ENCODE results near the gene ERC2. TPM values are rescaled to one million over a fixed set of nuclear protein-coding genes. Genes with fewer than 3 reads are reported as not detected.

The ERC2 gene
- polyA plus RNA-seq, 3 donors = 0.04 to 0.54 TPM; not detected in 1

DNA sequence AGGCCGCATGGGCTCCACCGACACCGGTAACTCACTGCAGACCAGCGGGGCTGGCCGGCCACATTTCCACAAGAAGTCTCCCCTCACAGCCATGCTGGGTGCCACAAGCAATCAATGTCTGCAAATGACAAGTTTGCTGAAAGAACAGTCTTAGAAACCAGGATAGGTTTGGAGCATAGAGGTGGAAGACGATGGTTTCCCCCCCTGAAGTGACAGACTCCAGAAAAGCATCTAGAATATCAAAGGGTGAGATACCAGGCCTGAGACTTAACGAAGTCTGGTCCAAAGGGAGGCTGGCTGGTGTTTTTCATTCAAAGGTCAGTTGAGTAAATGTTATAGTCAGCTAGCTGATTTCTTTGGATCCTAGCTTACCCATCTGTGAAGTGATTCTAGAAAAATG lies 931.1 kb downstream of the ERC2 start:
- H3K27ac ChIP-seq (ENCODE audit: low read depth, low read length) = no peak overlapping the region
- WGBS, 3 donors = 89 to 93% (median 92%) methylated on average over 7 of the region's 7 CpGs

DNA sequence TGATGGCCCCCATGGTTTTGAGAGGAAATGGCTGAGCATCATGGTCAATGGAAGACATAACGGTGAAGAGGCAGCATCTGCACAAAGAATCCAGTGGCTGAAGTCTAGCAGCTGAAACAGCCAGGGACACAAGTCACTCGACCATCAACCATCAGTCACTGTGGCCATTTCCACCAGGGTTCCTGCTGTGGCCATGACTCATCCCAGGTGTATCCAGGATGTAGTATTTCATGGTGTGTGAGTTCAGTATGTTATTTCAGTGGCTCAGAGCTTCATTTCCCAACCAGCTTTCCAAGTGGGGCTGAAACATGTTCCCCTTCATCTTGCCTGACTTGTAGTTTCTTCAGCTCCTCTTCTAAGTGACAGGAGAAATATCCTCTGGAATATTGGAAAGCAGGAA lies 933.4 kb downstream of the ERC2 start:
- no peak overlapping the region for H3K27ac ChIP-seq (ENCODE audit: low read depth, low read length)
- 68 to 83% (median 72%) methylated on average over 2 of the region's 2 CpGs for WGBS, 3 donors

DNA sequence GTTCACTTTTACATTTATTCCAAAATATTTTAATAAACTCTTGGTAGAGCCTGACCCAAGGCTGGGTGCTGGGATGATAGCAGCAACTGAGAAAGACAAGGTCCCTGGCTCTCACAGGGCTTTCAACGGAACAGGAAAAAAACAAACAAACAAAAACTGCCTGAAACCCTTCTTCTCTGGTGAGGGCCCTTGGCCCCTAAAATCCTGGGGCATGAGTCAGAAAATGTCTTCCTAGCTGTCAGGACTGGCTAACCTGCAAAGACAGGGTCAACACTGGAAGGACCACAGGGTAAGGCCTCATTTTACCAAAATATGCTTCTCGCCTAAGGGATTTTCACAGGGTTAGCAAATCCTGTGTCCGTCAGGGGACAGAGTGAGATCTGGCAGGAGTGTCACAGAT lies 935.5 kb downstream of the ERC2 start:
- WGBS, 3 donors = 89 to 97% (median 95%) methylated on average over 3 of the region's 3 CpGs
- H3K27ac ChIP-seq (ENCODE audit: low read depth, low read length) = no peak overlapping the region

DNA sequence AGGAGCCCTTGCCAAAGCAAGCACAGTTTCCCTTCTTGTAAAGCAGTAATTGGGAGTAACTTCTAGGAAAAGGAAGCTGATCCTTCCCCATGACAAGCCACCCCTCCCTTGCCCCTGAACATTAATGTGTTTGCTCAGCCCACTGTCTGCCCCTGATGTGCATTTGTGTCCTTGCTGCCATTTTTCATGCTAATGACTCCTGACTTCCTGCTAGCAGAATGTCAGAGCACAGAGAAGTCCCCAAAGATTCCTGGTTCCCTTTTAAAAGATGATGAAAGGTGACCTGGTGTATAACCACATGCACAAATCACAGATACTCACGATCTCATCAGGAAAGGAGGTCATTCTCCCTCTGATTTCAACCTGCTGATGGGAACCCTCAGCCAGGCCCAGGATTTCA lies 936.9 kb downstream of the ERC2 start:
- WGBS, 3 donors = 48 to 76% (median 63%) methylated on average over 1 of the region's 1 CpG

DNA sequence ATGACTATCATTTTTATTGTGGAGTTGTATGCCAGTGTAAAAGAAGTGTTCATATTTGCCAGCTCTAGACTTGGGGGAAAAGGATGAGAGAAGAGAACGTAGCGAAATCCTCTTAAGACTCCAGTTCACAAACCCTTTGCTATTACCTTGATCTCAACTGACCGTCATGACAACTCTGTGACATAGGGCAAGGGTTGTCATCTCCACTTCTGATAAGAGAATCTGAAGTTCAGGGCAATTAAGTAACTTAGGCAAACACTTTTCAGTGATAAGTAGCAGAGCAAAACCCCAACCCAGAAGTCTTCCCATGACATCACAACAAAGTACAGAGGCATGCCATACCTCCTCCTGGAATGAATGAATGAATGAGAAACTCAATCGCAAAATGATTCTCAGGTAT lies 940.9 kb downstream of the ERC2 start:
- WGBS, 3 donors = 80 to 97% (median 94%) methylated on average over 4 of the region's 4 CpGs
- no peak overlapping the region for H3K27ac ChIP-seq (ENCODE audit: low read depth, low read length)

More for the DNA sequence above, 936.9 kb downstream of the ERC2 start:
- no peak overlapping the region for H3K27ac ChIP-seq (ENCODE audit: low read depth, low read length)

DNA sequence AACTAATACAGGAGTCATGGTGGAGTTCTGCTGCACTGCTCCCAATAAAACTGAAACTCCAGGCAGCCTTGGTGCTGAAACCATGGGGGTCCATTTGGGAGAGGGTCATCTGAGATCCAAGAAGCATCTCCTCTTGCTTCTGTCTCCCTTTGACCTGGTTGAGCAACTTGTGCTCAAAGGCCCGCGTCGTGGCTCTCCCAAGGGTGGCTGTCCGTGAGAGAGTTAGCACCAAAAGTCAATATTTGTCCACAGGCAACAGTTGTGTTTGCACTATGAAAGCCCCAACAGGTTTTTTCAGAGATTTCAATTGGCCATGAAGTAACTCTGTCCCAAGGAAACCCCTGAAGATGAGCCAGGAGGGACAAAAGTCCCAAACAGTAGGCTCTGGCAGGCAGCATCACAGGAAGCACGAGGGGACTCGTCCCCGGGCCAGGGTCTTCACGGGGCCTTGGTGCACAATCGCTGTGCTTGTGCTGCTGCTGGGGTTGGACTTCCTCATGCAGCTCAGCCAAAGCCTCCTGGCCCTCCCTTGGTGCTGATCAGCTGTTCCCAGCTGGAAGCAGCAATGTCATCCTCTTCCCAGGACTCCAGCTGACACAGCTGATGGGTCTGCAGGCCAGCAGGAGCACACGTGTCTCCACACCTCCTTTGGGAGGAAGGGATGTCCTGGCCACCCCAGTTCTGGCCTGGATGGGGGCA lies 941.8 kb downstream of the ERC2 start:
- no peak overlapping the region for H3K27ac ChIP-seq (ENCODE audit: low read depth, low read length)
- WGBS, 3 donors = 43 to 85% (median 68%) methylated on average over 10 of the region's 10 CpGs

DNA sequence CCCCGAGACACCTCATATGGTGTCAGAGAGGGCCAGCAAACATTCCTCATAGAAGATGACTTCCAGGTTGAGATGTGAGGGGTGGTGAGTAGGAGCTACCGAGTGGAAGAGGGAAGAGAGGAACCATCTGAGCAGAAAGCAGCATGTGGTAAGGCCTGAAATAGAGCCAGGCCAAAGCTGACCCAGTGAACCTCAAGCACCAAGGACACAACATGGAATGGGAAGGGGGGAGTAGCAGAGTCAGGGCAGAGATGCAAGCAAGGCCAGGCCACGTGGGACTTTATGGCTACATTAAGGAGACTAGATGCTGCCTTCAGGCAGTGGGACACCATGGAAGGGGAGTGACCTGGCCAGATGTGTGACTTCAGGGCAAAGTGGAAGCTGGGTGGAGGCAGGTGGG lies 942.8 kb downstream of the ERC2 start:
- WGBS, 3 donors = 82 to 93% (median 89%) methylated on average over 3 of the region's 3 CpGs
- no peak overlapping the region for H3K27ac ChIP-seq (ENCODE audit: low read depth, low read length)

DNA sequence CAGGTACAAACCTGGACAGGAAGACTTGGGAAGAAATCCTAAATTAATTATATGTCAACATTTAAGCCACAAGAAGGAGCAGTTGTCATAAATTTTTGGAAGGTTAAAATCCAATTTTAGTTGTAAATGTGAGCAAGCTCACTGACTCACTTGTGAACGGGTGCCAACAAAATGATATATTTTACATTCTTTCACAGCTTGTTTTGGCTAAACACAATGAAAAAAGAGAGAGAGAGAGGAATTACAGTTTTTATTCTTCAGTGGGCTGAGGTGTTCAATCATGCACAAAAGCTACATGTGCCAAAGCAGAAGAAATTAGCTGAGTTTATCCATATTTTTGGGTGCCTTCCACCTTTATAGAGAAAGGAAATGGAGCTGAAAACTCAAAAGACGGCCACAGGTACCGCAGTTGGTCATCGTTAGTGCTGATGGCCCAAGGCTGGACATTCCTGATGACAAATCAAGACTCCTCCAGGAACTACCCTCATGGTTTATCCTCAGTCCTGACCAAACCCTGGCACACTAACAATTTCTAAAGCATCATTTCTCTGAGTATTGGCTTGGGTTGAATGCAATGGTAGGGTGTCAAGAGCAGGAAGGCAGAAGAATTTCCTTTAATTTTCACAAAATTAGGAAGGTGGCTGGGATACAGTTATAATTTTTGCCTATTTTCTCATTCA lies 943.6 kb downstream of the ERC2 start:
- WGBS, 3 donors = 62 to 74% (median 68%) methylated on average over 4 of the region's 4 CpGs

DNA sequence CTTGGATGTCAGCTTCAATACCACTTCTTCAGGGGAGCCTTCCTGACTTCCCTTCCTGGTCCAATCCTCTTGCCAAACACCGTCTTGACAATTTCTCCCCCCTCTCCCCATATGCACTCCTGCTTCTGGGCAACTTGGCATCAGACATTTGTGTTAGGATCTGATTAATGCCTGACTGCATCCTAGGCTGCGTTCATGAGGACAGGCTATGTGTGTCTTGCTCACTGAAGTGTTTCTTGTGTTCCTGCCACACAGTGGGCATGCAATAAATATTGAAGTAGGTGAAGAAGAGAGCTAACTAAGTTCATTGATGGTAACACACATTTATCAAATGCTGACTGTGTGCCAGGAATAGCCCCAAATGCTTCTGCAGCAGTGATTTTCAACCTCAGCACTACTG lies 944.8 kb downstream of the ERC2 start:
- no peak overlapping the region for H3K27ac ChIP-seq (ENCODE audit: low read depth, low read length)
- 95 to 96% (median 95%) methylated on average over 2 of the region's 2 CpGs for WGBS, 3 donors

More for the DNA sequence above, 943.6 kb downstream of the ERC2 start:
- H3K27ac ChIP-seq (ENCODE audit: low read depth, low read length) = no peak overlapping the region

DNA sequence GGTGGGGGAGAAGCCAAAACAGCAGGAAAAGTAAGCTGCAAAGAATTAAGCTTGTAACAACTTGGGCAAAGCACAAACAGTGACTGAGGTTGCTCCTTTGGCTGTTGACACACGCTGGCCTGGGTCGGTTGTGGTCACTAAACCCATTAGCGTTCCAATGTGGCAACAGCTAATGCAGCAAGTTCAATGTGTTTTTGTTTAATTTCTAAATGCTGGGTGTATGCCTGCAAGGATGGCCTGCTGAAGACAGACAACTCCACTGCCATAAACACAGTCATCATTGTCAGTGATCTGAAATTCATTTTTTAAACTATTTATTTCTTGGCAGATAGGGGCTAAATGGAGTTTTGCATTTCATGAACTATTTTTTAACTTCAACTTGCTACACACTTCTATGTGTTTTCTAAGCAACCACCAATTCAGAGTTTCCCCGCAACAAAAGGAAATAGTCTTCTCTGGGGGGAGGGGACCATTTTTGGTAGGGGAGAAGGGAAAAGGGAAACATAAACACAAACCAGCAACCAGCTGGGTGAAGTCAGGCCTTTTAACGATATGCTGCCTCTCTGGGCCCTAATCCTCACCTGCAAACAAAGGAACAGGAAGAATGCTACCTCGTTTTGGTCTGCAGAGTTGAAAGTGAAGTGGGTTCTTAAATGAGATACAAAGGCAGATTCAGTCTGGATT lies 946.4 kb downstream of the ERC2 start:
- WGBS, 3 donors = 60 to 79% (median 64%) methylated on average over 6 of the region's 6 CpGs
- H3K27ac ChIP-seq (ENCODE audit: low read depth, low read length) = no peak overlapping the region

DNA sequence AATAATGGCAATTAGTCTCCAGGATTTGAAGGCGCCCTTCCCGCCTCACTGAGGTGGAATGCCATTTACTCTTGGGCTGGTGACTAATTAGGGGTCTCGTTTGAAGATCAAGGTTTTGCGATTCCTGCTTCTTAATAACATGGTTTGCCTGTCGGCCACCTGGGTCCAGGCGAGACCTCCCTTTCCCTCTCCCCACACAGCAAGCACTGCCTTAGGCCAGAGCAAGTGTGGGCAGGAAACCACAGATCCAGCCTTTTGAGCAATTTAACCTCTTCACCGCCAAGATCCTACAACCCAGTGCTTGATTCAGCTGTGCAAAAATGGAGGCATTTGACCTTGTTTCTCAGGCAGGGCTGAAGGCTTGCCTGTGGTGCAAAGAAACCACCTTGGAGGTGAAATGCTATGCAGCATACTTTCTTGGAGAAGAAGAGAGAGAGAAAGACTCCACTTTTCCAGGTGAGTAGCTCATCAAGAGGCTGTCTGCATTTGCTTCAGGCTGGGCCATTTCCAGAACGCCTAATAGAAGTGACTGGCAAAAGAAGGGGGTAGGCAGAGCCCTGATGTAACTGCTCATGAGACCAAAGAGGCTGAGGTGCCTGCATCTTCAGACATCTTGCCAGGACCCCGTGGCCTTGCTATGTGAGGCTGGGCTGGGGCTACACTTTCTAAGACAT lies 947.1 kb downstream of the ERC2 start:
- 84 to 89% (median 86%) methylated on average over 9 of the region's 9 CpGs for WGBS, 3 donors
- no peak overlapping the region for H3K27ac ChIP-seq (ENCODE audit: low read depth, low read length)

DNA sequence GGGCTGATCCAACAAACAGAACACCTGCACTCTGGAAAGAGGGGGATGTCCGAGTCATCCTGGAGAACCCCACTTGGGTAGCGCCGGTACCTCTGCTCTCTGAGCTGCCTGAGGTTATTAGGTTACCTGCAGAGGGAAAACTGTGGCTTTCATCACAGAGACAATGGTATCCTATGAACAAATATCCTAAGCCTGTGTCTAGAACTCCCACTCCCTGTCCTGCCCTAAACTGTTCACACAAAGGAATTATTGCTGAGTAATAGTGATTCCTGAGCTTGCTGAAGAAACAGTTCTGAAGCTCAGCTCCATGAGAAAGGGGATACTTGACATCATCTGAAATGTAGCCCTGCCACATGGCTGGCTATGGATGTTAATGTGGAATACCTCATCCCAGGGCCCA lies 949.2 kb downstream of the ERC2 start:
- 76 to 86% (median 81%) methylated on average over 3 of the region's 3 CpGs for WGBS, 3 donors
- H3K27ac ChIP-seq (ENCODE audit: low read depth, low read length) = no peak overlapping the region

DNA sequence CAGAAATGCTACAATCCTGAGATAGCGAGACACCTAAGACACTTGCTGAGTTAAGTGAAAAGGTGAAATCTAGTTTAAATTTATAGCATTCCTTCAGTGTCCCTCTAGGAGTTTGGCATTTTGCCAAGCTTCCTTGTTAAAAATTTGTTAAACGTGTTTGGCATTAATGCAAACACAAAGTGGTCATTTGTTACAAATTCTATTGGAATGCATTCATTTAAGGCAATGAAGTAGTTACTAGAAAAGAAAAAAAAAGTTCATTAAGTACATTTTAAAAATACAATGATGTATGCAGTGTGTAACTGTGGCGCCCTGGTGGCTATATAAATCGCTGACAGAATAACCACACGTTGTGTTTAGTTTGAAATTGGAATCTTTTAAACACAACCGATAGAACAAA lies 949.8 kb downstream of the ERC2 start:
- WGBS, 3 donors = 61 to 81% (median 72%) methylated on average over 6 of the region's 6 CpGs
- no peak overlapping the region for H3K27ac ChIP-seq (ENCODE audit: low read depth, low read length)

DNA sequence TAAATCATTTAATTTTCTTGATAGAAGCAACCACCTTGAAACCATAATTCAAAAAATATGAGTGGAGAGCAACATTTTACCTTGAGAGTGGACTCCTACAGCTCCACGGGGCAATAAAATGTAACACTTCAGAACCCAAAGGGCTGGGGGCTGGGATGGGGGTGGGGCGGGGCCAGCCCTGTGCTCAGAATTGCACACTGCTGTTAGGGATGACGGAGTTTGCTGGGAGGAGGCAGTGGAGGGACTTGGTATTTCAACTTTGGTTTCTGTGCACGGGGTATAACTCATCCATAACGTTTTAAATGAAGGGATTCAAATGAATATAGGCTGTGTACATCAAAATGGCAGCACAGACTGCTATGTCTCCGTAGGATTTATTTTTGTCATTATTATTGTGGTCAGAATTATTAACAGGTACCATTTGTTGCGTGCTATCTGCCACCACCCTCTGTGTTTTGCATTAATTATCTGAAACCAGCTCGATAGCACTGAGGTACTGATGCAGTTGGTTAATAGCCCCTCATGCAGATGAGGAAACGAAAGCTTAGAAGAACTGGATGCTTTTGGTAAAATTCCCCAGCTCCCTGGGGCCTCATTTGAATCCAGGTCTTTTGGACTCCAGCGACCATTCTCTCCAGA lies 951.8 kb downstream of the ERC2 start:
- no peak overlapping the region for H3K27ac ChIP-seq (ENCODE audit: low read depth, low read length)
- WGBS, 3 donors = 78 to 86% (median 79%) methylated on average over 10 of the region's 10 CpGs

DNA sequence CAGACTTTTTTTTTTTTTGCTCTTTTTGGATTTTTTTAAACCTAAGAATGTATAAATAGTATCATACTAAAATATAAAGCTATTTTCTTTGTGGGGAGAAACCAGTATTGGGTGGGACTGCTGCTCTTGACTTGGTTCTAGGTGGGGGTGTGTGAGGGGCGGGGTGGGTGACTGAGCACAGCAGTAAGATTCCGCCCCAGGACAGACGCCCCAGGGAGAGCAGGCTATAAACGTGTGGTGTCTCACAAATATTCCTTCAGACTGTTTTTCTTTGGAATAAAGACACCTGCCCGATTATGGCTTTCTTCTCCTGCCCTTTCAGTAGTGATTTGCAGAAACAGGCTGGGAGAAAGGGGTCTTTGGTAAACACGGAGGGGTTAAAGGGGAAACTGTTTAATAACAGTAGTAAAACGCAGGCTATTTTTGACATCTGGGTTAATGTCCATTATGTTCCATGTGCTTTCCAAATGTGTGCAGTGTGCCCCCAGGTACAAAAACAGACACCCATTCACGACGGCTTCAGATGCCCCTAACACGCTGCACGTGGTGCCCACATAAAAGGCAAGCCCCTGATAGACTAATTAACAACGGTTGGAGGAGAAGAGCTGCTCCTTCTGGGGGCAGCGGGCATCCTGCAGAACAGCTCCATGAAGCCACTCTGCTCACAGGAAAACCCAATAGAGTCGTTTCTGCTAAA lies 952.6 kb downstream of the ERC2 start:
- 60 to 65% (median 63%) methylated on average over 14 of the region's 14 CpGs for WGBS, 3 donors
- no peak overlapping the region for H3K27ac ChIP-seq (ENCODE audit: low read depth, low read length)

DNA sequence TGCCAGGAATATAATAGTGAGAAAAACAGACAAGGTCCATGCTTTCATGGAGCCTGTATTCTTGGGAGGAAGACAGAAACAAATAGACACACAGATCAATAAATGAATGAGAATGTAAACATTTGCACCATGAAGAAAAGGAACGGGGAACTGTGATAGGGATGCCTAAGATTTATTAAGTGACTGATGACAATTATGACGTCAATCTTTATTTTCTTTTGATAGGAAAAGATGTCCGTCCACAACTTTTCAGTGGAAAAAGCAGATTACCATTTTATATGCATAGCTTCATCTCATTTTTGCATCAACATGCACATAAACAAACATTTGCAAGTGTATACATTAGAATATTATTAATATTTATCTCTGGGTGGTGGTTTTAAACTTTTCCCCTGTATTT lies 953.3 kb downstream of the ERC2 start:
- H3K27ac ChIP-seq (ENCODE audit: low read depth, low read length) = no peak overlapping the region
- 56 to 85% (median 84%) methylated on average over 3 of the region's 3 CpGs for WGBS, 3 donors

DNA sequence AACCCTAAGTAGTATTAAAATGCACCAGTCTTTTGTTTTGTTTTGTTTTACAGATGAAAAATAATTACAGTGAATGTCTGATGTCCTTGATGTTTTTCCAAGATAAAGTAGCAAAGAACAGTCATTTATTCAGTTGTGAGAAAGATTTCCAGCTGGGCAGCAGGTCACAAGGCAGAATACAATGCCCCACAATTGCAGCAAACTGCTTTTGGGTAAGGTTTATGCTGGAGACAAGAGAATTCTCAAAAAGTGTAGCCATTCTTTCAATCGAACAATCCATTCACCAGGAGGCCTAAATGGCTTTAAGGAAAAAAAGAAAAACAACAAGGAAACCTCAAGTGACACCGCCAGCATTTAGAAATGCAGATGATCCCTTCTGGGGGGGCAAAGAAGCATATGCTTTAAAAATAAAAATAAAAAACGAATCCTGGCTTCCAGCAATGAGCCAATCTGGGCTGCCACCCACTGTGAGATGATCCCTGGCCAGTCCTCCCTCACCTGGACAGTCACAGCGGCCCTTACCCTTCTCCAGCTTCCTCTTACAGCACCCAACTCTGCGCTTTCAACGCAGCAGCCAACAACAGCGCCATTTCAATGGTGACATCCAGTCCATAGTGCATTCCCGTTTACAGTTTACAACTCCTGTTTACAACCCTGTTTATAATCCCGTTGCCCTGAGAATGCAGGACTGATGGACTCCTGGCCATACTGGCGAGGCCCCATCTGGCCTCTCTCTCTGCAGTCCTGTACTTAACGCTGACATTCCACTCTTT lies 955.5 kb downstream of the ERC2 start:
- 62 to 77% (median 65%) methylated on average over 11 of the region's 11 CpGs for WGBS, 3 donors
- no peak overlapping the region for H3K27ac ChIP-seq (ENCODE audit: low read depth, low read length)

All from adipose tissue (tissue), 3 donors.